Testis (tissue), 3 donors: Measurements from ENCODE around the gene GAS1. TPM values are rescaled to one million over a fixed set of nuclear protein-coding genes. Genes with fewer than 3 reads are reported as not detected.

Experiments used
- DNase-seq: peaks from one replicate; pipeline ENCODE4 v3.0.0-alpha.2; 2019
- H3K27ac ChIP-seq, 2 donors: fragments of 200-600 bp; sonication (generic); one replicate each; pipeline ENCODE4 v1.5.1; 2019
- H3K27me3 ChIP-seq: fragments of 200-600 bp; sonication (generic); one replicate; pipeline ENCODE4 v1.5.1; 2019
- H3K36me3 ChIP-seq: fragments of 200-600 bp; sonication (generic); one replicate; pipeline ENCODE4 v1.5.1; 2017; ENCODE audit warnings: low read depth; ENCODE audit errors: missing control alignments
- H3K4me1 ChIP-seq: fragments of 200-600 bp; sonication (generic); one replicate; pipeline ENCODE4 v1.5.1; 2019
- H3K4me3 ChIP-seq, 2 donors: fragments of 200-600 bp; sonication (generic); one replicate each; pipeline ENCODE4 v1.5.1; 2017 to 2019
- H3K9me3 ChIP-seq: fragments of 200-600 bp; sonication (generic); one replicate; pipeline ENCODE4 v1.5.1; 2017
- POLR2A ChIP-seq: fragments of 450-650 bp; IDR thresholded peaks from one replicate; pipeline ENCODE4 v1.6.1; 2017; ENCODE audit warnings: antibody characterized with exemption, mild to moderate bottlenecking, moderate library complexity
- WGBS, 2 donors: methylation state at CpG; one replicate each; pipeline ENCODE4 v1.1.5; 2018; 5-methylcytosine and 5-hydroxymethylcytosine counted together
- intact Hi-C: fragments of 100-400 bp; cut with DNase I; formaldehyde crosslinking; loops from one replicate; pipeline ENCODE4 v1.15.1; 2023; ENCODE audit warnings: low total_unique reads
- polyA plus RNA-seq: library from polyadenylated mRNA; stranded (reverse); fragments of 350-450 nt; fragmentation: Illumina TruSeq; extraction: RNeasy Lipid Tissue Mini Kit (QIAGEN cat#74804); gene quantifications from one replicate; pipeline ENCODE4 v1.2.3, GENCODE V29; 2014; ENCODE audit warnings: low read depth, low replicate concordance; ENCODE audit not compliant: insufficient read depth
- total RNA-seq, 2 donors: library from RNA; depleted of rRNA; stranded (reverse); fragments of >200 nt; gene quantifications; one replicate each; pipeline ENCODE4 v1.2.3, GENCODE V29; 2016
- TF ChIP-seq, protein P1 (sequence below), 3 experiments: fragments of 450-650 bp in 2 of 3; fragments of 200-600 bp in 1 of 3; sonication (generic) in 1 of 3; IDR thresholded peaks; one replicate each; pipeline ENCODE4 v1.5.1; 2016 to 2019; ENCODE audit warnings: antibody characterized with exemption in 3 of 3, mild to moderate bottlenecking in 2 of 3, moderate library complexity in 1 of 3

Gene GAS1
- total and polyA plus RNA-seq, 3 donors from 2014 or later = 12.9 to 25.7 (median 13.9) TPM

DNA sequence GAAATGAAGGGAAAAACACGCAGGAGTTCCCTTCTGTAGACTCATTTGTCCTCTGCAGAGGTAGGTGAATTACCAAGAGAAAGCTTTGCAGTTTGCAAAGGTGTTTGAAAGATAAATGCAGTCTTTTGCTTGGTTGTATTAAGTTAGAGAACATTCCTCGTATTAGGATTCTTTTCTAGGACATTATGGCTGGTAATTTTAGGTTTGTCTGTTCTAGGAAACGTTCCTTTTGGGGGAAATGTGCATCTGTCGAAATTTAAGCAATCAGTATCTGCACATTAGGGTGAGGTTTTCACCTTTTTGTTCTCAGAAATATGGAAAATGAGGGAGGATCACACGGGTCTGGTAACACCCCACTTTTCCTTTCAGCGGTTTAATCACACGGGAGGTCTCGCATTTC lies 45.1 kb downstream of the GAS1 start:
- DNase-seq = no peak
- H3K36me3 ChIP-seq = no peaks in the 10 kb centered on the region

DNA sequence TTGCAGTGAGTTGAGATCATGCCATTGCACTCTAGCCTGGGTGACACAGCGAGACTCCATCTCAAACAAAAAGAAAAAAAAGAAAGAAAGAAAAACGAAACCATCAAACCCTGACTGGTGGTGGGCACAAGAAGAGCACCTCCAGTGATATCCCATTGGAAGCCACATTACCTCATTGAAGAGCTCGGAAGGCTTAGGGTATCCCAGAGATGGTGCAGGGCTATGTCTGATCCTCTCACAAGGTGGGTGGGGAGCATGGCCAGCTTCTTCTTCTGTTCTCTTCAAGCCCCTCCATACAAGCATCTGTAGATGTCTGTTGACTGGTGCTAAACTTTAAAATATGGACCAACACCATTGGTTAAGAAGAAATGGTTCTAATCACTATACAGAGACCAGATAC lies 45.8 kb downstream of the GAS1 start:
- Histone ChIP-seq H3K4me1 (no peaks in the 10 kb centered on the region), H3K4me3 (no peak overlapping the region), H3K9me3 (no peaks in the 10 kb centered on the region), H3K27me3 (no peaks in the 10 kb centered on the region), H3K36me3 (no peaks in the 10 kb centered on the region), H3K27ac (no peak overlapping the region)
- WGBS, 2 donors = 73 to 85% methylated on average over 3 of the region's 3 CpGs
- intact Hi-C loops = no loop called here
- no peak for DNase-seq
- TF ChIP-seq, protein P1, sequence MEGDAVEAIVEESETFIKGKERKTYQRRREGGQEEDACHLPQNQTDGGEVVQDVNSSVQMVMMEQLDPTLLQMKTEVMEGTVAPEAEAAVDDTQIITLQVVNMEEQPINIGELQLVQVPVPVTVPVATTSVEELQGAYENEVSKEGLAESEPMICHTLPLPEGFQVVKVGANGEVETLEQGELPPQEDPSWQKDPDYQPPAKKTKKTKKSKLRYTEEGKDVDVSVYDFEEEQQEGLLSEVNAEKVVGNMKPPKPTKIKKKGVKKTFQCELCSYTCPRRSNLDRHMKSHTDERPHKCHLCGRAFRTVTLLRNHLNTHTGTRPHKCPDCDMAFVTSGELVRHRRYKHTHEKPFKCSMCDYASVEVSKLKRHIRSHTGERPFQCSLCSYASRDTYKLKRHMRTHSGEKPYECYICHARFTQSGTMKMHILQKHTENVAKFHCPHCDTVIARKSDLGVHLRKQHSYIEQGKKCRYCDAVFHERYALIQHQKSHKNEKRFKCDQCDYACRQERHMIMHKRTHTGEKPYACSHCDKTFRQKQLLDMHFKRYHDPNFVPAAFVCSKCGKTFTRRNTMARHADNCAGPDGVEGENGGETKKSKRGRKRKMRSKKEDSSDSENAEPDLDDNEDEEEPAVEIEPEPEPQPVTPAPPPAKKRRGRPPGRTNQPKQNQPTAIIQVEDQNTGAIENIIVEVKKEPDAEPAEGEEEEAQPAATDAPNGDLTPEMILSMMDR (IDR thresholded peaks at IDR 0.05) = no peak
- TF ChIP-seq POLR2A = no peak

More for the DNA sequence above, 45.1 kb downstream of the GAS1 start:
- Histone ChIP-seq H3K27ac (no peak overlapping the region), H3K4me1 (no peaks in the 10 kb centered on the region), H3K4me3 (no peak overlapping the region), H3K27me3 (no peaks in the 10 kb centered on the region), H3K9me3 (no peaks in the 10 kb centered on the region)
- WGBS, 2 donors = 36 to 40% methylated on average over 8 of the region's 8 CpGs
- intact Hi-C loops = no loop called here
- TF ChIP-seq, protein P1 (IDR thresholded peaks at IDR 0.05) = no peak
- no peak for TF ChIP-seq POLR2A
